Renal cortex interstitium (tissue), 15 donors: ENCODE data around the gene PPID. TPM values are rescaled to one million over a fixed set of nuclear protein-coding genes. Genes with fewer than 3 reads are reported as not detected.
"Not testable (repeated sequence)": the region's sequence is repeated elsewhere in the genome, so short reads cannot be mapped to it uniquely, and the experiment has no call there.

Experiments
- DNase-seq, 11 donors: peaks; one replicate each; pipeline ENCODE4 v3.0.0-alpha.2; 2013; ENCODE audit warnings: low read depth in 9 of 11, low spot score in 4 of 11; ENCODE audit errors: extremely low read depth in 1 of 11
- long read RNA-seq, 16 experiments: transcript quantifications; one replicate each; lab custom pipeline, GENCODE V29; 2026
- polyA plus RNA-seq, 3 donors: library from polyadenylated mRNA; unstranded; fragments of 120-200 nt; gene quantifications; one replicate each; pipeline ENCODE4 v1.2.1, GENCODE V29; 2013; ENCODE audit not compliant: insufficient read length in 3 of 3

The PPID gene
- 10 to 100 TPM; 64.2 to 83.3 (median 67.2) TPM for polyA plus RNA-seq
- long read RNA-seq, donor 1, transcript PPID-201 (10 exons, 1,823 nt): major isoform, 5 of 5 reads
- long read RNA-seq, donor 1, partial matches to known transcripts: 0 of 5 reads
- long read RNA-seq, donor 1, other reads (novel, unspliced or antisense): 0 of 5 reads
- long read RNA-seq, donor 2, transcript PPID-201 (10 exons, 1,823 nt): major isoform, 11 of 16 reads
- long read RNA-seq, donor 2, partial matches to known transcripts: 5 of 16 reads
- long read RNA-seq, donor 2, other reads (novel, unspliced or antisense): 0 of 16 reads
- long read RNA-seq, donor 3, transcript PPID-201 (10 exons, 1,823 nt): major isoform, 16 of 23 reads
- long read RNA-seq, donor 3, partial matches to known transcripts: 7 of 23 reads
- long read RNA-seq, donor 3, other reads (novel, unspliced or antisense): 0 of 23 reads
- long read RNA-seq, donor 4, transcript PPID-201 (10 exons, 1,823 nt): major isoform, 16 of 16 reads
- long read RNA-seq, donor 4, partial matches to known transcripts: 0 of 16 reads
- long read RNA-seq, donor 4, other reads (novel, unspliced or antisense): 0 of 16 reads
- long read RNA-seq, donor 5: 0 reads
- long read RNA-seq, donor 6, partial matches to known transcripts: 0 of 4 reads
- long read RNA-seq, donor 6, other reads (novel, unspliced or antisense): 0 of 4 reads
- long read RNA-seq, donor 7, transcript PPID-201 (10 exons, 1,823 nt): major isoform, 17 of 17 reads
- long read RNA-seq, donor 7, partial matches to known transcripts: 0 of 17 reads
- long read RNA-seq, donor 7, other reads (novel, unspliced or antisense): 0 of 17 reads
- long read RNA-seq, donor 8: 0 reads
- long read RNA-seq, donor 9, transcript PPID-201 (10 exons, 1,823 nt): major isoform, 7 of 7 reads
- long read RNA-seq, donor 9, partial matches to known transcripts: 0 of 7 reads
- long read RNA-seq, donor 9, other reads (novel, unspliced or antisense): 0 of 7 reads
- long read RNA-seq, donor 10, transcript PPID-201 (10 exons, 1,823 nt): major isoform, 12 of 12 reads
- long read RNA-seq, donor 10, partial matches to known transcripts: 0 of 12 reads
- long read RNA-seq, donor 10, other reads (novel, unspliced or antisense): 0 of 12 reads
- long read RNA-seq, donor 11, transcript PPID-201 (10 exons, 1,823 nt): major isoform, 10 of 10 reads
- long read RNA-seq, donor 11, partial matches to known transcripts: 0 of 10 reads
- long read RNA-seq, donor 11, other reads (novel, unspliced or antisense): 0 of 10 reads
- long read RNA-seq, donor 12, partial matches to known transcripts: 0 of 3 reads
- long read RNA-seq, donor 12, other reads (novel, unspliced or antisense): 0 of 3 reads
- long read RNA-seq, donor 13: 0 reads
- long read RNA-seq, donor 14, transcript PPID-201 (10 exons, 1,823 nt): major isoform, 7 of 7 reads
- long read RNA-seq, donor 14, partial matches to known transcripts: 0 of 7 reads
- long read RNA-seq, donor 14, other reads (novel, unspliced or antisense): 0 of 7 reads
- long read RNA-seq, donor 15, partial matches to known transcripts: 0 of 4 reads
- long read RNA-seq, donor 15, other reads (novel, unspliced or antisense): 0 of 4 reads
- long read RNA-seq, donor 16, transcript PPID-201 (10 exons, 1,823 nt): major isoform, 34 of 44 reads
- long read RNA-seq, donor 16, partial matches to known transcripts: 10 of 44 reads
- long read RNA-seq, donor 16, other reads (novel, unspliced or antisense): 0 of 44 reads

GRCh38 chr4:158722917-158723793 lies at the start of gene PPID:
Gene PPID (minus strand): TSS chr4:158723396. CDS start chr4:158723288, 108 bp downstream.
- DNase-seq: peak; percentile 55 to 81 (median 73)

- DNase-seq: no peak
Measured at GRCh38 chr4:158771776-158772175, 48.6 kb upstream of the PPID start.

- no peak for DNase-seq
Measured at GRCh38 chr4:158770671-158771070, 47.5 kb upstream of the PPID start.

GRCh38 chr4:158769175-158769921 lies 46.2 kb upstream of the PPID start:
- peak in 1 of 11 donors; percentile 32 for DNase-seq

- DNase-seq: peak in 9 of 11 donors; percentile 48 to 78 (median 71)
Measured at GRCh38 chr4:158768555-158769174, 45.5 kb upstream of the PPID start, which contains the start of gene FNIP2. Gene FNIP2 (plus strand): TSS chr4:158769026. CDS start chr4:158769213, 187 bp downstream.

- DNase-seq: no peak
Measured at GRCh38 chr4:158767451-158767850, 44.3 kb upstream of the PPID start.

- no peak for DNase-seq
Measured at GRCh38 chr4:158766434-158767044, 43.3 kb upstream of the PPID start.

- DNase-seq: no peak
Measured at GRCh38 chr4:158763462-158763861, 40.3 kb upstream of the PPID start.

GRCh38 chr4:158762553-158762952 lies 39.4 kb upstream of the PPID start:
- no peak for DNase-seq

GRCh38 chr4:158760866-158761265 lies 37.7 kb upstream of the PPID start:
- no peak for DNase-seq

- not testable (repeated sequence) for DNase-seq
Measured at GRCh38 chr4:158759539-158759938, 36.3 kb upstream of the PPID start.

- DNase-seq: no peak
Measured at GRCh38 chr4:158758703-158759102, 35.5 kb upstream of the PPID start.

- DNase-seq: no peak
Measured at GRCh38 chr4:158758142-158758541, 34.9 kb upstream of the PPID start.

GRCh38 chr4:158756588-158756987 lies 33.4 kb upstream of the PPID start:
- DNase-seq: no peak

- DNase-seq: not testable (repeated sequence)
Measured at GRCh38 chr4:158755819-158756218, 32.6 kb upstream of the PPID start.
